ENCODE data around the gene AGER.

Gene AGER

DNA sequence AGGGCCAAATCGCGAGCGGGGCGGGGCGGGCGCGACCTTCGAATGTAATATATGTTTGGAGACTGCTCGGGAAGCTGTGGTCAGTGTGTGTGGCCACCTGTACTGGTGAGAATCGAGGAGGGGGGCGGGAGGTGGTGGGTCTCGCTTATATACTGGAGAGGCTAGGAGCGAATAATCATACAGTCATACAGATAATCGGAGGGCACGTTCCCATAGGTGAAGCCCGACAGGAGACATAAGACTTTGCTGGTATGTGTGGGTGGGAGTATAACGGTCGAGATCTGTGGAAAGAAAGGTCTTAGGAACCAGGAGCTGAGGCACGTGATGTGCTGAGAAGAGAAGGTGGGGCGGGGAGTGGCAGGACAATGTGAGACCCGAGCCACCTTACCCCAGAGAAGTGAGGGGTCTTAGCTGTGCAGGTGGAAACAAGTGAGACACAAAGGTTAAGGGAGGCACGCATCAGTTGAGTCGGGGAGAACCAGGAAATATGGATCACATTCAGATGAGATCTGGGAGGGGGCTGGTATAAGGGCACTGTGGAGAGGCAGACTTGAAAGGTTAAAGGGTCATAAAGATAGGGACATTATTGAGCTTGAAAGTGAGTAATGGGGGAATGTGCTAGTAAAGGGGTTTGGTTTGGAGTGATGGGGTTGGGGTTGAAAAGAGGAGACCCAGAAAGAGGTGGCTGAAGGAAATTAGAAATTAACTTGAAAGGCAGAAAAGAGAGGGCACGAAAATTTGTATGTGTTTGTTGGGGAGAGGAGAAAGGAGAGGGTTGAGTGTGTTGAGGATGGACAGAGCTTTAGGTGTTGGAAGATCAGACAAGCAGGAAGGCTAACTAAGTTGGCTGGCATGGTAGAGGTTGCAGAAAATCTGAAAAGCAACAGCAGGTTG, 5.3 kb downstream of the AGER start:
- H3K4me3 ChIP-seq (replicated peaks in 1 of 2; ENCODE audit: low read depth in 2 of 2, low read length in 2 of 2), result peak overlapping the region; percentile 72 to 95
- TF ChIP-seq, protein P1, sequence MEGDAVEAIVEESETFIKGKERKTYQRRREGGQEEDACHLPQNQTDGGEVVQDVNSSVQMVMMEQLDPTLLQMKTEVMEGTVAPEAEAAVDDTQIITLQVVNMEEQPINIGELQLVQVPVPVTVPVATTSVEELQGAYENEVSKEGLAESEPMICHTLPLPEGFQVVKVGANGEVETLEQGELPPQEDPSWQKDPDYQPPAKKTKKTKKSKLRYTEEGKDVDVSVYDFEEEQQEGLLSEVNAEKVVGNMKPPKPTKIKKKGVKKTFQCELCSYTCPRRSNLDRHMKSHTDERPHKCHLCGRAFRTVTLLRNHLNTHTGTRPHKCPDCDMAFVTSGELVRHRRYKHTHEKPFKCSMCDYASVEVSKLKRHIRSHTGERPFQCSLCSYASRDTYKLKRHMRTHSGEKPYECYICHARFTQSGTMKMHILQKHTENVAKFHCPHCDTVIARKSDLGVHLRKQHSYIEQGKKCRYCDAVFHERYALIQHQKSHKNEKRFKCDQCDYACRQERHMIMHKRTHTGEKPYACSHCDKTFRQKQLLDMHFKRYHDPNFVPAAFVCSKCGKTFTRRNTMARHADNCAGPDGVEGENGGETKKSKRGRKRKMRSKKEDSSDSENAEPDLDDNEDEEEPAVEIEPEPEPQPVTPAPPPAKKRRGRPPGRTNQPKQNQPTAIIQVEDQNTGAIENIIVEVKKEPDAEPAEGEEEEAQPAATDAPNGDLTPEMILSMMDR (IDR thresholded peaks at IDR 0.05; ENCODE audit: low read depth, low read length), result no peak
- DNase-seq (ENCODE audit: low read depth in 2 of 2), result no peak

DNA sequence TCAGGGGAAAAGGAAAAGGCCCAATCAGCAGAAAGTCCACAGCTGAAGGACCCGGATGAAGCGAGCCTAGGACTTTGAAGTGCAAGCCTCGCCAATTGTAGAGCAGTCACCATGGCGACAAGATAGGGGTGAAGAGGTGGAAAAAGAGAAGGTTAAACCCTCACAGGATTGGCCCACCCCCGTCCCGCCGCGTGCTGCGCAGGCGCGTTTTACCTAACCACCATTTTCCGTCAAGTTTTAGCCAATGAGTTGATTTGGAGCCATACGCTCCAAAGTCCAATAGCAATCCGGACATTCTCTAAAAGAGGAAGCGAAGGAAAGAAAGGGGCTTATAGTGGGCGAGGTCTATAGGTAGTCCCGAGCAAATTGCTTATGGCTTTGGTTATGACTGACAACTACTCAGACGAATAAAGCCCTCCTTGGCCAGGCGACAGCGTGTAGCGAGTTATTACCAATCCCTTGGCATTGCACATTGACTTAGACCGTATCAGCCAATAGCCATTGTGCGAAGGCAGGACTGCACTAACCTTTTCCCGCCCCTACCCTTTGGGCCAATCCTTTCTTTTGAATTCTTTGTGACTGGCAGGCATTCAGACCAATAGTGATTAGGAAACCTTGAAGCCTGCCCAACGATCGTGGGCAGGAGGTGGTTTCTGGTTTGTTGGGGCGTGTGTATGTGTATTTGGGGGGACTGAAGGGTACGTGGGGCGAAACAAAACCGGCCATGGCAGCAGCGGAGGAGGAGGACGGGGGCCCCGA, 6.1 kb downstream of the AGER start, which contains the start of gene RNF5:
TSS of gene RNF5 (plus strand) at position 618 of the 759 bp plus-strand sequence. CDS start at position 725, 107 bp downstream.
- TF ChIP-seq, protein P1 (IDR thresholded peaks at IDR 0.05; ENCODE audit: low read depth, low read length), result no peak
- peak within 1 kb of the TSS; percentile 72 to 95 for H3K4me3 ChIP-seq (replicated peaks in 1 of 2; ENCODE audit: low read depth in 2 of 2, low read length in 2 of 2)
- DNase-seq (ENCODE audit: low read depth in 2 of 2), result peak; percentile 100

DNA sequence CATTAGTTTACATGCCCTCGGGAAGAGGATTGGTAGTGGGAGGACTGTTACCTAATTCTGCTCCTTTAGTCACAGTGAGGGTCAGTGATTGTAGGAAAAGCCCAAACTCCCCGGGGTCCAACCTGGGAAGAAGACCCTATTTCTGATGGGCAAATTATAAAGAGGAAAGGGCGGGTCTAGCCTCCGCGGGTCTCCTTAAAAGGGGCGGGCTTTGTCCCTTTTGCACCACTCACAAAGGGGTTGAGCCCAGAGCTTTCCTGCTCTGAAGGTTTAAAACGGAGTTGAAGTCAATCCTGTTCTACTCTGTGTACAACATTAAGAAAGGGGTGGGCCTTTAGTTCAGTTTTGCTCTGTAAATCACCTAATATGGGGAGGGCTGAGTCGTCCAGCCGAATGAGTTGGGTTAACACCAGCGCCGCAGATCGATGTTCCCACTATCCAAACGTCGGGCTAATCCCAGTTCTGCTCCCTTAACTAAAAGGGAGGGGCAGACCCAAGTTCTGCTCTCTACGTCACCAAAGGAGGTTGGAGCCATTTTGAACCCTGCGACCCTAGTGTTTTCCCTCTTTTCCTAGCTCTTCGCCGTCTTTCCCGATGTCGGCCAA, 6.8 kb downstream of the AGER start:
- TF ChIP-seq, protein P1 (IDR thresholded peaks at IDR 0.05; ENCODE audit: low read depth, low read length), result no peak
- DNase-seq (ENCODE audit: low read depth in 2 of 2), result no peak

DNA sequence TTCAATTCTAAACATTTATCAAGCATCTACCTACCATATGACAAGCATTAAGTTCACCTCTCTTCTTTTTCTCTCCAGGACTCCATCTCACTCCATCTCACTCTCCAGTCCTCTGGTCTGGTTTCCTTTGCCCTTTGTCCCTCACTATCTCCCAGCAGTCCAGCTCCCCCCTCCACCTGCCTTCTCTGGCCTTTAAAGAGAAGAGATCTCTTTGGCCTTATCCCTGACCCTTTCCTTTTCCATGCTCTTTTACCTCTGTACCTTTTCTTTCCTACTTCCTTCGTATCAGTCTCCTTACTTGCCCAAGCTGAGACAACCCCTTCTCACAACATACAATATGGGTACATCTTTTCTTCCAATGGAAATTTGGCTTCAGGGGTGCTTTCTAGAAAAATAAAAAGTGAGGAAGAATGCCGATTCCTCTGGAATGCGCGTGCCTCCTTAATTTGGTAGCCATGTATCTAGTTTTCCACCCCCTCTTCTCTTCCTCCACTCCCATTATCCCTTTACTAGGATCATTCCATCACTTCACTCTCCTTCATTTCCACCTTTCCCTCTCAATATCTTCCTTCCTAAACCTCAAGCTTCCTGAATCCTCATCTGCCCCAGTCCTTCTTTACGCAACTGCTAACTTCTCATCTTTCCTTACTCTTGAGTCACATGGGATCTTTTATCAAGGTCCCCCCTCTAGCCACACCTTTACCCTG, 7.4 kb downstream of the AGER start:
- TF ChIP-seq, protein P1 (IDR thresholded peaks at IDR 0.05; ENCODE audit: low read depth, low read length), result no peak
- peak; percentile 68 to 73 for DNase-seq (ENCODE audit: low read depth in 2 of 2)

More for the DNA sequence above, 6.8 kb downstream of the AGER start:
- peak overlapping the region; percentile 45 to 95 for H3K4me3 ChIP-seq (replicated peaks in 1 of 2; ENCODE audit: low read depth in 2 of 2, low read length in 2 of 2)

DNA sequence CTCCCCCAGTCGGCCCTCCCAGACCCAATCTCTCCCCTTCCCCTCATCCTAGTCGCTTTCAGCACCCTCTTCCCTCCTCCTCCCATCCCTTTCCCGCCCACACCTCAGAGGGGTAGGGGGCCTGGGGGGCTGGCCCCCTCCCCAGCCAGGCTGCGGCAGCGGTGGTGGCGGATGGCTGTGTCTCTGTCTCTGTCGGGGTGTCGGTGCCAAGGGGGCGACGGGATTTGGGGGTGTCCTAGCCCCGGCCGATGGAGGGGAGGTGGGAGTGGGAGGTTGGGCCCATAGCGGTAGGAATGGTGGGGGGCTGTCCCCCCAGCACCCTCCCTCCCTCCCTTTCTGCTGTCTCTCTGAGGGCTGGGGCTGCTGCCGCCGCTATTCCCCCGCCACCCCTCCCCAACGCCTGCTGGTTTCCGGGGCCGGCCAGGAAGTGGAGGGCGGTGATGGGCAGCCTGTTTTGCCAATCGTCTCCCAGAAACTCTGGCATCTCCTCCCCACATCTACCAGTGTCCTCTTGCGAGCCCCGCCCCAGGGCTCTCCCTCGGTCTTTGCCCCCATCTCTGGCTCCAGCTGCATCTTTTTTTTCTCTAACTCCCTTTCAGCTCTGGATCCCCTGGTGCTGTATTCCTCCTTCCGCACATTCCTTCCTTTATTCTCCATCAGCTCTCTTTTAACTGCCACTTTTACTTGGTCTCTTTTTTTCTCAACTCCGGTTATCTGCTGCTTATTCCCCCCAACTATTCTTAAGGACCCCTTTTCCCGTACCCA, 8.2 kb downstream of the AGER start, which contains the start of gene AGPAT1:
TSS of gene AGPAT1 (minus strand) at position 374 of the 765 bp plus-strand sequence. CDS start 4,588 bp downstream, outside the sequence.
- TF ChIP-seq, protein P1 (IDR thresholded peaks at IDR 0.05; ENCODE audit: low read depth, low read length), result no peak
- DNase-seq (ENCODE audit: low read depth in 2 of 2), result peak; percentile 98 to 99
- H3K4me3 ChIP-seq (replicated peaks in 1 of 2; ENCODE audit: low read depth in 2 of 2, low read length in 2 of 2), result peak within 1 kb of the TSS; percentile 95 to 98

More for the DNA sequence above, 7.4 kb downstream of the AGER start:
- peak overlapping the region; percentile 95 to 98 for H3K4me3 ChIP-seq (replicated peaks in 1 of 2; ENCODE audit: low read depth in 2 of 2, low read length in 2 of 2)
